Measurements from ENCODE around the gene LRMDA. TPM values are rescaled to one million over a fixed set of nuclear protein-coding genes. Genes with fewer than 3 reads are reported as not detected.

Gene LRMDA
- total and polyA plus RNA-seq, 2 of the 8 experiments (the other 6 are each of a cell fraction or from before 2014, with no cell fraction given) = 0.86 to 2.8 TPM

DNA sequence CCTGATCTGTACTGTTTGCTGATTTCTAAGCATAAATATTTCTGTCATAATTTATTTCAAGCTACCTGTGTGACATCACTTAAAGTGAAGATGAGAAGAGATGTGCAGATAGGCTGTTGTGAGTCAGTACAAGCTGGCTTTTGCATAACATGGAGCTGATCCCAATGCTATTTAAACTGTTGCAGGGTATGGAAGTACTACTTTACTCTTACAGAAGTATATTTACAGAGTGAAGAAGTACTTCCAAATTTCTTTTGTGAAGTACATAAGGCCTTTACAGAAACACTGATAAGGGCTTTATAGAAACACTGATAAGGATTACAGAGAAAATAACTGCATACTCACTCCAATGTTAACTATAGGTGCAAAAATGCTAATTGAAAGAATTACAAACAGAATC lies 911.6 kb downstream of the LRMDA start (continued):
- TF ChIP-seq CHD7 (IDR thresholded peaks at IDR 0.05; ENCODE audit: insufficient replicate concordance, low read length) = no peak
